GM19099 (cell line): ENCODE results near the gene GHRH.

Source experiments
- POLR2A ChIP-seq: IDR thresholded peaks from 3 replicates; pipeline ENCODE4 v1.6.1; 2011; ENCODE audit warnings: low read depth; ENCODE audit not compliant: insufficient read length; ENCODE audit errors: extremely low read depth

The GHRH gene

GRCh38 chr20:37240337-37241067, 21.1 kb downstream of the GHRH start:
- TF ChIP-seq POLR2A, result no peak

- TF ChIP-seq POLR2A, result no peak
These were observed 22.6 kb downstream of the GHRH start for GRCh38 chr20:37238935-37239451.

GRCh38 chr20:37238426-37238825, 23.2 kb downstream of the GHRH start:
- no peak for TF ChIP-seq POLR2A

- no peak for TF ChIP-seq POLR2A
These were observed 24.0 kb downstream of the GHRH start for GRCh38 chr20:37237656-37238055.

GRCh38 chr20:37236462-37236861, 25.2 kb downstream of the GHRH start:
- TF ChIP-seq POLR2A, result no peak

GRCh38 chr20:37235065-37235464, 26.5 kb downstream of the GHRH start:
- TF ChIP-seq POLR2A, result no peak

GRCh38 chr20:37234254-37234581, 27.4 kb downstream of the GHRH start:
- no peak for TF ChIP-seq POLR2A

- no peak for TF ChIP-seq POLR2A
These were observed 27.9 kb downstream of the GHRH start for GRCh38 chr20:37233548-37234253.

- no peak for TF ChIP-seq POLR2A
These were observed 29.5 kb downstream of the GHRH start for GRCh38 chr20:37231947-37232630.

GRCh38 chr20:37230200-37230599, 31.4 kb downstream of the GHRH start:
- no peak for TF ChIP-seq POLR2A

GRCh38 chr20:37229357-37229756, 32.3 kb downstream of the GHRH start:
- no peak for TF ChIP-seq POLR2A

GRCh38 chr20:37228656-37229055, 33.0 kb downstream of the GHRH start:
- TF ChIP-seq POLR2A, result no peak

GRCh38 chr20:37228082-37228481, 33.5 kb downstream of the GHRH start:
- TF ChIP-seq POLR2A, result no peak

- no peak for TF ChIP-seq POLR2A
These were observed 34.7 kb downstream of the GHRH start for GRCh38 chr20:37226889-37227288.

GRCh38 chr20:37225146-37225545, 36.5 kb downstream of the GHRH start:
- no peak for TF ChIP-seq POLR2A

- TF ChIP-seq POLR2A, result no peak
These were observed 38.6 kb downstream of the GHRH start for GRCh38 chr20:37223053-37223452.

GRCh38 chr20:37222086-37222485, 39.5 kb downstream of the GHRH start:
- no peak for TF ChIP-seq POLR2A

GRCh38 chr20:37220731-37221130, 40.9 kb downstream of the GHRH start:
- TF ChIP-seq POLR2A, result no peak
